ENCODE results near the gene RGS6.

RGS6 gene

GRCh38 chr14:72383865-72384264 lies 451.6 kb downstream of the RGS6 start:
- no peaks in the 10 kb centered on the region for H3K4me1 ChIP-seq (ENCODE audit: insufficient read depth, low read length, severe bottlenecking)
- no peaks in the 10 kb centered on the region for H4K20me1 ChIP-seq (ENCODE audit: insufficient read depth, low read length)
- H3K9me3 ChIP-seq (ENCODE audit: low read length) = no peaks in the 10 kb centered on the region
- H3K4me3 ChIP-seq (ENCODE audit: low read depth, low read length, poor library complexity, severe bottlenecking) = no peak overlapping the region
- no peaks in the 10 kb centered on the region for H3K9me2 ChIP-seq (ENCODE audit: low read depth, low read length)
- H3K79me2 ChIP-seq (ENCODE audit: insufficient read depth, low read length) = no peaks in the 10 kb centered on the region
- no peak overlapping the region for H3K4me2 ChIP-seq (ENCODE audit: low read length)
- H3K9ac ChIP-seq (ENCODE audit: low read length) = no peak overlapping the region
- TF ChIP-seq CTCF (IDR thresholded peaks at IDR 0.05; ENCODE audit: low read length) (no peak), EZH2 (IDR thresholded peaks at IDR 0.05; ENCODE audit: borderline replicate concordance, low read length) (no peak)
- no peaks in the 10 kb centered on the region for H3K36me3 ChIP-seq (ENCODE audit: insufficient read depth, low read length)
- H3K27ac ChIP-seq (ENCODE audit: low read depth, low read length, poor library complexity, severe bottlenecking) = no peak overlapping the region
- no peaks in the 10 kb centered on the region for H3F3A ChIP-seq (ENCODE audit: insufficient read depth, low read length)
- no peaks in the 10 kb centered on the region for H3K27me3 ChIP-seq (ENCODE audit: insufficient read depth, low read length)
- no peak overlapping the region for H2AFZ ChIP-seq (ENCODE audit: low read length)

DNA sequence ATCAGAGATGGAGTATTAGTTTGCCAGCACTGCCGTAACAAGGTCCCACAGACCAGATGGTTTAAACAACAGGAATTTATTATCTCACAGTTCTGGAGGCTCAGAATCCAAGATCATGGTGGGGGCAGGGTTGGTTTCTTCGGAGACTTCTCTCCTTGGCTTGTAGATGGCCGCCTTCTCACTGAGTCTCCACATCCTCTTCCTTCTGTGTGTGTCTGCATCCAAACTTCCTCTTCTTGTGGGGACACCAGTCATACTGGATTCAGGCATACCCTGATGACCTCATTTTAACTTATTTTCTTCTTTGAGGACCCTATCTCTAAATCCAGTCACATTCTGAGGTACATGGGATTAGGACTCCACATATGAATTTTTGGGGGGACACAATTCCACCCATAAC lies 455.5 kb downstream of the RGS6 start:
- Histone ChIP-seq H3K4me1 (ENCODE audit: insufficient read depth, low read length, severe bottlenecking) (no peaks in the 10 kb centered on the region), H3K27ac (ENCODE audit: low read depth, low read length, poor library complexity, severe bottlenecking) (no peak overlapping the region), H3K9me2 (ENCODE audit: low read depth, low read length) (no peaks in the 10 kb centered on the region), H4K20me1 (ENCODE audit: insufficient read depth, low read length) (no peaks in the 10 kb centered on the region), H3K4me2 (ENCODE audit: low read length) (no peak overlapping the region), H3K4me3 (ENCODE audit: low read depth, low read length, poor library complexity, severe bottlenecking) (no peak overlapping the region), H3K79me2 (ENCODE audit: insufficient read depth, low read length) (no peaks in the 10 kb centered on the region), H3F3A (ENCODE audit: insufficient read depth, low read length) (no peaks in the 10 kb centered on the region), H2AFZ (ENCODE audit: low read length) (no peak overlapping the region), H3K27me3 (ENCODE audit: insufficient read depth, low read length) (no peaks in the 10 kb centered on the region), H3K9me3 (ENCODE audit: low read length) (no peaks in the 10 kb centered on the region), H3K36me3 (ENCODE audit: insufficient read depth, low read length) (no peaks in the 10 kb centered on the region), H3K9ac (ENCODE audit: low read length) (no peak overlapping the region)
- TF ChIP-seq CTCF (IDR thresholded peaks at IDR 0.05; ENCODE audit: low read length) = no peak
- TF ChIP-seq EZH2 (IDR thresholded peaks at IDR 0.05; ENCODE audit: borderline replicate concordance, low read length) = no peak

GRCh38 chr14:72389200-72389599 lies 457.0 kb downstream of the RGS6 start:
- H3K27ac ChIP-seq (ENCODE audit: low read depth, low read length, poor library complexity, severe bottlenecking) = no peak overlapping the region
- no peaks in the 10 kb centered on the region for H3K27me3 ChIP-seq (ENCODE audit: insufficient read depth, low read length)
- H3K36me3 ChIP-seq (ENCODE audit: insufficient read depth, low read length) = no peaks in the 10 kb centered on the region
- no peaks in the 10 kb centered on the region for H3K4me1 ChIP-seq (ENCODE audit: insufficient read depth, low read length, severe bottlenecking)
- no peak overlapping the region for H3K4me3 ChIP-seq (ENCODE audit: low read depth, low read length, poor library complexity, severe bottlenecking)
- no peaks in the 10 kb centered on the region for H3K9me3 ChIP-seq (ENCODE audit: low read length)
- TF ChIP-seq CTCF (IDR thresholded peaks at IDR 0.05; ENCODE audit: low read length) = no peak
- TF ChIP-seq EZH2 (IDR thresholded peaks at IDR 0.05; ENCODE audit: borderline replicate concordance, low read length) = no peak
- H3K4me2 ChIP-seq (ENCODE audit: low read length) = no peak overlapping the region
- H3K9me2 ChIP-seq (ENCODE audit: low read depth, low read length) = no peaks in the 10 kb centered on the region
- no peaks in the 10 kb centered on the region for H4K20me1 ChIP-seq (ENCODE audit: insufficient read depth, low read length)
- no peaks in the 10 kb centered on the region for H3K79me2 ChIP-seq (ENCODE audit: insufficient read depth, low read length)
- no peaks in the 10 kb centered on the region for H3F3A ChIP-seq (ENCODE audit: insufficient read depth, low read length)
- no peak overlapping the region for H3K9ac ChIP-seq (ENCODE audit: low read length)
- no peak overlapping the region for H2AFZ ChIP-seq (ENCODE audit: low read length)

All from OCI-LY1 (cell line).